Prostate gland (tissue), 2 donors: ENCODE measurements around the gene PRCP. TPM values are rescaled to one million over a fixed set of nuclear protein-coding genes. Genes with fewer than 3 reads are reported as not detected.

Experiments used
- DNase-seq: peaks from one replicate; pipeline ENCODE4 v3.0.0-alpha.2; 2019; ENCODE audit warnings: low spot score
- H3K27ac ChIP-seq, 2 donors: fragments of 200-600 bp; sonication (generic); 2 replicates each; pipeline ENCODE4 v1.5.1; 2017 to 2019
- H3K27me3 ChIP-seq: fragments of 200-600 bp; sonication (generic); replicated peaks from 2 replicates; pipeline ENCODE4 v1.5.1; 2019; ENCODE audit not compliant: insufficient read depth
- H3K36me3 ChIP-seq, 2 donors: fragments of 200-600 bp; sonication (generic); 1 replicate in 1 of 2; 2 replicates in 1 of 2; pipeline versions ENCODE4 v1.5.1 to v1.8.1; 2017 to 2019
- H3K4me1 ChIP-seq: fragments of 200-600 bp; sonication (generic); replicated peaks from 2 replicates; pipeline ENCODE4 v1.5.1; 2019
- H3K4me3 ChIP-seq, 2 donors: fragments of 200-600 bp; sonication (generic); 2 replicates each; pipeline ENCODE4 v1.5.1; 2017 to 2019
- H3K9me3 ChIP-seq: fragments of 200-600 bp; sonication (generic); 2 replicates; pipeline ENCODE4 v1.5.1; 2017
- CTCF ChIP-seq, 4 experiments: fragments of 200-600 bp in 2 of 4; fragments of 450-650 bp in 2 of 4; sonication (generic) in 2 of 4; IDR thresholded peaks; 1 replicate in 3 of 4; 2 replicates in 1 of 4; pipeline ENCODE4 v1.5.1; 2016 to 2019; ENCODE audit warnings: antibody characterized with exemption in 4 of 4, mild to moderate bottlenecking in 2 of 4, moderate library complexity in 2 of 4
- POLR2A ChIP-seq: fragments of 450-650 bp; IDR thresholded peaks from one replicate; pipeline ENCODE4 v1.6.1; 2016; ENCODE audit warnings: antibody characterized with exemption, mild to moderate bottlenecking
- POLR2AphosphoS5 ChIP-seq: sonication (generic); formaldehyde crosslinking; IDR thresholded peaks from one replicate; pipeline ENCODE4 v1.6.1; 2017; ENCODE audit warnings: antibody characterized with exemption
- WGBS: methylation state at CpG from one replicate; pipeline ENCODE4 v1.1.5; 2018; 5-methylcytosine and 5-hydroxymethylcytosine counted together
- intact Hi-C: fragments of 100-400 bp; cut with DNase I; formaldehyde crosslinking; loops from one replicate; pipeline ENCODE4 v1.14.2; 2022
- total RNA-seq, 2 donors: library from RNA; depleted of rRNA; stranded (reverse); fragments of >200 nt; gene quantifications; one replicate each; pipeline ENCODE4 v1.1.0, GENCODE V29; 2016

PRCP gene
- total RNA-seq, 2 donors from 2014 or later: 41.8 to 67.7 TPM

- Histone ChIP-seq H3K36me3 (no peaks in the 10 kb centered on the region), H3K27me3 (no peaks in the 10 kb centered on the region), H3K4me1 (no peaks in the 10 kb centered on the region), H3K4me3 (no peak overlapping the region), H3K9me3 (no peaks in the 10 kb centered on the region), H3K27ac (no peak overlapping the region)
- intact Hi-C loops: no loop called here
- TF ChIP-seq CTCF (IDR thresholded peaks at IDR 0.05): no peak
- no peak for TF ChIP-seq POLR2AphosphoS5
- no peak for TF ChIP-seq POLR2A
- no peak for DNase-seq
- 69% methylated on average over 6 of the region's 6 CpGs for WGBS
Measured at GRCh38 chr11:82843057-82843795, 57.0 kb downstream of the PRCP start.

- H3K9me3 ChIP-seq: no peaks in the 10 kb centered on the region
- no peak overlapping the region for H3K27ac ChIP-seq
- no peaks in the 10 kb centered on the region for H3K27me3 ChIP-seq
- WGBS: 92% methylated on average over 2 of the region's 2 CpGs
- H3K36me3 ChIP-seq: no peaks in the 10 kb centered on the region
- no peak overlapping the region for H3K4me3 ChIP-seq
- intact Hi-C loops: no loop called here
- H3K4me1 ChIP-seq: no peaks in the 10 kb centered on the region
- DNase-seq: no peak
- no peak for TF ChIP-seq POLR2AphosphoS5
- no peak for TF ChIP-seq CTCF (IDR thresholded peaks at IDR 0.05)
- TF ChIP-seq POLR2A: no peak
Measured at GRCh38 chr11:82842019-82842418, 58.2 kb downstream of the PRCP start.

GRCh38 chr11:82837650-82838049 is 62.6 kb downstream of the PRCP start:
- H3K4me3 ChIP-seq: no peak overlapping the region
- no peaks in the 10 kb centered on the region for H3K4me1 ChIP-seq
- TF ChIP-seq POLR2AphosphoS5 (no peak), CTCF (IDR thresholded peaks at IDR 0.05) (no peak), POLR2A (no peak)
- no peaks in the 10 kb centered on the region for H3K27me3 ChIP-seq
- intact Hi-C loops: no loop called here
- H3K36me3 ChIP-seq: no peaks in the 10 kb centered on the region
- DNase-seq: no peak
- H3K27ac ChIP-seq: no peak overlapping the region
- no peaks in the 10 kb centered on the region for H3K9me3 ChIP-seq

GRCh38 chr11:82832983-82833382 is 67.2 kb downstream of the PRCP start:
- TF ChIP-seq POLR2AphosphoS5: no peak
- TF ChIP-seq CTCF (IDR thresholded peaks at IDR 0.05): no peak
- TF ChIP-seq POLR2A: no peak
- H3K27me3 ChIP-seq: no peaks in the 10 kb centered on the region
- H3K4me3 ChIP-seq: no peak overlapping the region
- intact Hi-C loops: no loop called here
- no peak for DNase-seq
- H3K27ac ChIP-seq: no peak overlapping the region
- no peaks in the 10 kb centered on the region for H3K36me3 ChIP-seq
- no peaks in the 10 kb centered on the region for H3K4me1 ChIP-seq
- whole genome bisulfite sequencing: 89% methylated on average over 4 of the region's 4 CpGs
- no peaks in the 10 kb centered on the region for H3K9me3 ChIP-seq

- no peak for DNase-seq
- H3K27me3 ChIP-seq: no peaks in the 10 kb centered on the region
- no peaks in the 10 kb centered on the region for H3K9me3 ChIP-seq
- WGBS: 70% methylated on average over 3 of the region's 3 CpGs
- H3K4me3 ChIP-seq: no peak overlapping the region
- intact Hi-C loops: no loop called here
- TF ChIP-seq POLR2A (no peak), POLR2AphosphoS5 (no peak), CTCF (IDR thresholded peaks at IDR 0.05) (no peak)
- H3K27ac ChIP-seq: no peak overlapping the region
- no peaks in the 10 kb centered on the region for H3K36me3 ChIP-seq
- H3K4me1 ChIP-seq: no peaks in the 10 kb centered on the region
Measured at GRCh38 chr11:82831364-82831763, 68.9 kb downstream of the PRCP start.
